Bronchial epithelial cell (primary cell): ENCODE results near the gene TFCP2L1. TPM values are rescaled to one million over a fixed set of nuclear protein-coding genes. Genes with fewer than 3 reads are reported as not detected.

Experiments
- DNase-seq: peaks from one replicate; pipeline ENCODE4 v3.0.0-alpha.2; 2010; ENCODE audit warnings: low read depth
- FAIRE-seq: peaks from 2 replicates; lab custom pipeline; 2011; peaks lifted over from hg19 to GRCh38; lab: Jason Lieb, UNC
- H3K27me3 ChIP-seq: 2 replicates; pipeline ENCODE4 v1.5.1; 2011; ENCODE audit warnings: low read length; ENCODE audit not compliant: control insufficient read depth, insufficient read depth
- H3K36me3 ChIP-seq: 2 replicates; pipeline ENCODE4 v1.5.1; 2011; ENCODE audit warnings: low read length; ENCODE audit not compliant: control insufficient read depth, insufficient read depth
- H3K4me3 ChIP-seq: 2 replicates; pipeline ENCODE4 v1.5.1; 2011; ENCODE audit warnings: mild to moderate bottlenecking, low read depth, low read length, control low read depth
- CTCF ChIP-seq: IDR thresholded peaks from 2 replicates; pipeline ENCODE4 v1.5.1; 2011; ENCODE audit warnings: mild to moderate bottlenecking, moderate library complexity, low read length, control low read depth, inconsistent platforms; ENCODE audit not compliant: insufficient read depth, severe bottlenecking
- total RNA-seq: library from RNA; depleted of rRNA; stranded (reverse); fragments of >200 nt; gene quantifications from 2 replicates; pipeline ENCODE4 v1.2.1, GENCODE V29; 2014

The TFCP2L1 gene
- total RNA-seq, 1 donor from 2014 or later = 5.5 TPM

GRCh38 chr2:121256720-121257479, 28.1 kb downstream of the TFCP2L1 start:
- Histone ChIP-seq H3K36me3 (peaks cover 1% of the 10 kb centered on the region), H3K27me3 (no peaks in the 10 kb centered on the region), H3K4me3 (no peak overlapping the region)
- FAIRE-seq = no peak
- no peak for TF ChIP-seq CTCF
- DNase-seq = no peak

DNA sequence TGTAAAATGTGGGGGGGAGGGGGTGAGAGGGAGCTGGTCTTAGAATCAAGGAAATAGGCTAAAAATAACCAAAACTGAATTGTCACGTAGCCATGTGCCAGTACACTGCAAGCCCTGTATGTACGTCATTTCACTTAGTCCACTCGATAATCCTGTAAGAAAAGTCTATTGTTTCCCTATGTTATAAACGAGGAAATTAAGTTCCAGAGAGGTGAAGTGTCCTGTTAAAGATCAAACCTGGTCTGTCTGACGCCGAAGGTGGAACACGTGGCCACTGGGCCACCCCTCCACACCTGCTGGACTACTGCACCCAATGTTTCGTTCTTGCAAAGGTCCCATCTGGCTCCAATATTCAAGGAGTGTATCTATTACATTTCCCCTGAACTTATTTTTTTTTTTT, 29.6 kb downstream of the TFCP2L1 start:
- peaks cover 1% of the 10 kb centered on the region for H3K36me3 ChIP-seq
- DNase-seq (no peak), FAIRE-seq (no peak)
- no peak overlapping the region for H3K4me3 ChIP-seq
- TF ChIP-seq CTCF = no peak
- H3K27me3 ChIP-seq = no peaks in the 10 kb centered on the region

DNA sequence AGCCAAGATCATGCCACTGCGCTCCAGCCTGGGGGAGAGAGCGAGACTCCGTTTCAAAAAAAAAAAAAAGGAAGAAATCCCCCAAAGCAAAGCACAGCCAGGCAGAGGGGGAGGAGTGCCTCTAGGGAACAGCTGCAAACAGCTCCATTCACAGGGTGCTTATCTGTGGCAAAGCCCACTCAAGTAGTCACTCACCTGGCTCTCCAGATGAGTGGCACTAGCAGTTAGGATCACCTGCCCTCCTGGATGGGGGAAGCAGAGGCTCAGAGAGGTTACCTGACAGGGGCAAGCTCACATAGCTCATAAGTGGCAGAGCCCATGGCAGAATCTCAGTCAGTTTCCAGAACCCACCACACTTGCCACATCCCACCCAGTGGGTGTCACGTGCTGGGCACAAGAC, 30.3 kb downstream of the TFCP2L1 start:
- DNase-seq (no peak), FAIRE-seq (no peak)
- no peaks in the 10 kb centered on the region for H3K27me3 ChIP-seq
- H3K4me3 ChIP-seq = no peak overlapping the region
- peaks cover 1% of the 10 kb centered on the region for H3K36me3 ChIP-seq
- TF ChIP-seq CTCF = no peak

- H3K36me3 ChIP-seq = peaks cover 3% of the 10 kb centered on the region
- no peak for DNase-seq
- H3K27me3 ChIP-seq = no peaks in the 10 kb centered on the region
- FAIRE-seq = peak; percentile 68
- H3K4me3 ChIP-seq = no peak overlapping the region
- TF ChIP-seq CTCF = no peak
Measured at GRCh38 chr2:121253674-121254240, 31.2 kb downstream of the TFCP2L1 start.

GRCh38 chr2:121253021-121253673, 31.9 kb downstream of the TFCP2L1 start:
- Histone ChIP-seq H3K27me3 (no peaks in the 10 kb centered on the region), H3K36me3 (peaks cover 3% of the 10 kb centered on the region), H3K4me3 (no peak overlapping the region)
- FAIRE-seq (no peak), DNase-seq (no peak)
- TF ChIP-seq CTCF = no peak
